Activated CD8-positive, alpha-beta T cell treated with anti-CD3 and anti-CD28 coated beads for 36 hours (primary cell): ENCODE data around the gene LRRN2. TPM values are rescaled to one million over a fixed set of nuclear protein-coding genes. Genes with fewer than 3 reads are reported as not detected.
"Not testable (repeated sequence)": the region's sequence is repeated elsewhere in the genome, so short reads cannot be mapped to it uniquely, and the experiment has no call there.

Source experiments
- ATAC-seq: fragments of 200-7000 bp; cut with Tn5 transposase; one replicate; pipeline ENCODE4 v1.10.0; 2021; ENCODE audit warnings: mild to moderate bottlenecking, moderate library complexity
- CTCF ChIA-PET: fragments of 350-600 bp; sonication (Branson Sonifier 250); formaldehyde crosslinking; loops from one replicate; lab custom pipeline; 2021; ENCODE audit warnings: antibody characterized with exemption; lab: Charles Lee
- POLR2A ChIA-PET: fragments of 350-600 bp; sonication (Branson Sonifier 250); formaldehyde crosslinking; loops from one replicate; lab custom pipeline; 2021; ENCODE audit warnings: antibody characterized with exemption; lab: Charles Lee
- DNase-seq: peaks from one replicate; pipeline ENCODE4 v3.0.0-alpha.2; 2020
- H3K27ac Mint-ChIP-seq: one replicate; pipeline ENCODE4 v1.8.0; 2021; ENCODE audit warnings: mild to moderate bottlenecking, mixed read lengths
- H3K27me3 Mint-ChIP-seq: one replicate; pipeline ENCODE4 v1.8.0; 2021; ENCODE audit warnings: mixed read lengths
- H3K36me3 Mint-ChIP-seq: one replicate; pipeline ENCODE4 v1.8.0; 2021; ENCODE audit warnings: low read depth, mixed read lengths
- H3K4me1 Mint-ChIP-seq: one replicate; pipeline ENCODE4 v1.8.0; 2021; ENCODE audit warnings: low read depth, mixed read lengths
- H3K4me3 Mint-ChIP-seq: one replicate; pipeline ENCODE4 v1.8.0; 2021; ENCODE audit warnings: mild to moderate bottlenecking, moderate library complexity, mixed read lengths
- H3K9me3 Mint-ChIP-seq: one replicate; pipeline ENCODE4 v1.8.0; 2021; ENCODE audit warnings: mixed read lengths
- CTCF ChIP-seq: fragments of 200-600 bp; IDR thresholded peaks from one replicate; pipeline ENCODE4 v1.8.0; 2022; ENCODE audit warnings: antibody characterized with exemption, mild to moderate bottlenecking
- intact Hi-C: fragments of 100-400 bp; cut with micrococcal nuclease; formaldehyde crosslinking; loops from one replicate; pipeline ENCODE4 v1.10.0; 2022
- total RNA-seq, 2 experiments: library from RNA; stranded (reverse); gene quantifications; one replicate each; pipeline ENCODE4 v1.2.3, GENCODE V29; 2021

LRRN2 gene
- total RNA-seq, 2 experiments from 2014 or later: not detected

- H3K27ac Mint-ChIP-seq: no peak overlapping the region
- POLR2A ChIA-PET: no interaction called here
- intact Hi-C loops: no loop called here
Measured at GRCh38 chr1:204728045-204728444, 42.5 kb upstream of the LRRN2 start.

GRCh38 chr1:204727438-204727837 lies 41.9 kb upstream of the LRRN2 start:
- intact Hi-C loops, DNase-seq, H3K4me3 Mint-ChIP-seq, H3K36me3 Mint-ChIP-seq, H3K4me1 Mint-ChIP-seq, CTCF ChIA-PET, H3K27ac Mint-ChIP-seq, H3K9me3 Mint-ChIP-seq, ATAC-seq, POLR2A ChIA-PET: not testable (repeated sequence)
- peaks cover 11% of the 10 kb centered on the region for H3K27me3 Mint-ChIP-seq

More at GRCh38 chr1:204728045-204728444, 42.5 kb upstream of the LRRN2 start:
- Mint-ChIP-seq H3K4me3 (no peak overlapping the region), H3K4me1 (peaks cover 3% of the 10 kb centered on the region), H3K27me3 (peaks cover 11% of the 10 kb centered on the region), H3K9me3 (no peaks in the 10 kb centered on the region), H3K36me3 (no peaks in the 10 kb centered on the region)
- no peak for DNase-seq
- no peak for TF ChIP-seq CTCF
- ATAC-seq: no peak
- CTCF ChIA-PET: interaction anchor here (1.4 to 2.4 kb wide), 2 partner anchors 19 to 36 kb away, joined by 7 to 10 read pairs; no protein-coding TSS in a partner anchor

- H3K36me3 Mint-ChIP-seq: no peaks in the 10 kb centered on the region
- peaks cover 3% of the 10 kb centered on the region for H3K4me1 Mint-ChIP-seq
- DNase-seq: no peak
- intact Hi-C loops: no loop called here
- POLR2A ChIA-PET: interaction anchor here (0.6 to 0.8 kb wide), 2 partner anchors 42 to 102 kb away, joined by 3 read pairs; no protein-coding TSS in a partner anchor
- H3K9me3 Mint-ChIP-seq: no peaks in the 10 kb centered on the region
- peaks cover 11% of the 10 kb centered on the region for H3K27me3 Mint-ChIP-seq
- CTCF ChIA-PET: interaction anchor here (0.6 to 1.2 kb wide), 3 partner anchors 20 to 99 kb away, joined by 3 to 5 read pairs (median 4); no protein-coding TSS in a partner anchor
- H3K27ac Mint-ChIP-seq: no peak overlapping the region
- H3K4me3 Mint-ChIP-seq: no peak overlapping the region
- TF ChIP-seq CTCF: no peak
- no peak for ATAC-seq
Measured at GRCh38 chr1:204726478-204726877, 40.9 kb upstream of the LRRN2 start.

GRCh38 chr1:204725821-204726448 lies 40.4 kb upstream of the LRRN2 start:
- H3K27ac Mint-ChIP-seq: no peak overlapping the region
- no peaks in the 10 kb centered on the region for H3K36me3 Mint-ChIP-seq
- intact Hi-C loops: no loop called here
- ChIA-PET POLR2A (interaction anchor here (0.6 to 0.8 kb wide), 2 partner anchors 42 to 102 kb away, joined by 3 read pairs; no protein-coding TSS in a partner anchor), CTCF (interaction anchor here (0.6 to 2.0 kb wide), 4 partner anchors 21 to 98 kb away, joined by 3 to 5 read pairs (median 4); no protein-coding TSS in a partner anchor)
- DNase-seq: no peak
- no peak overlapping the region for H3K4me3 Mint-ChIP-seq
- no peaks in the 10 kb centered on the region for H3K9me3 Mint-ChIP-seq
- H3K27me3 Mint-ChIP-seq: peaks cover 11% of the 10 kb centered on the region
- TF ChIP-seq CTCF: no peak
- peaks cover 3% of the 10 kb centered on the region for H3K4me1 Mint-ChIP-seq
- ATAC-seq: no peak

GRCh38 chr1:204723131-204723787 lies 37.7 kb upstream of the LRRN2 start:
- Mint-ChIP-seq H3K4me1 (peaks cover 3% of the 10 kb centered on the region), H3K27me3 (peaks cover 6% of the 10 kb centered on the region), H3K9me3 (no peaks in the 10 kb centered on the region), H3K36me3 (no peaks in the 10 kb centered on the region), H3K4me3 (no peak overlapping the region), H3K27ac (no peak overlapping the region)
- POLR2A ChIA-PET: no interaction called here
- no peak for TF ChIP-seq CTCF
- intact Hi-C loops: no loop called here
- peak; percentile 65 for ATAC-seq
- peak; percentile 19 for DNase-seq
- CTCF ChIA-PET: interaction anchor here (1.2 kb wide), 2 partner anchors 40 to 84 kb away, joined by 3 to 5 read pairs; no protein-coding TSS in a partner anchor
